C4-2B (cell line): ENCODE measurements around the gene NLK.
"Not testable (repeated sequence)": the region's sequence is repeated elsewhere in the genome, so short reads cannot be mapped to it uniquely, and the experiment has no call there.

ENCODE experiments used
- H3K27ac ChIP-seq: fragments of 450-650 bp; 2 replicates; pipeline ENCODE4 v1.5.1; 2017
- CTCF ChIP-seq: fragments of 450-650 bp; conservative IDR thresholded peaks from 2 replicates; pipeline ENCODE4 v1.5.1; 2017; ENCODE audit warnings: mild to moderate bottlenecking
- ZFX ChIP-seq: fragments of 450-650 bp; IDR thresholded peaks from 2 replicates; pipeline ENCODE4 v1.6.1; 2017

The NLK gene

DNA sequence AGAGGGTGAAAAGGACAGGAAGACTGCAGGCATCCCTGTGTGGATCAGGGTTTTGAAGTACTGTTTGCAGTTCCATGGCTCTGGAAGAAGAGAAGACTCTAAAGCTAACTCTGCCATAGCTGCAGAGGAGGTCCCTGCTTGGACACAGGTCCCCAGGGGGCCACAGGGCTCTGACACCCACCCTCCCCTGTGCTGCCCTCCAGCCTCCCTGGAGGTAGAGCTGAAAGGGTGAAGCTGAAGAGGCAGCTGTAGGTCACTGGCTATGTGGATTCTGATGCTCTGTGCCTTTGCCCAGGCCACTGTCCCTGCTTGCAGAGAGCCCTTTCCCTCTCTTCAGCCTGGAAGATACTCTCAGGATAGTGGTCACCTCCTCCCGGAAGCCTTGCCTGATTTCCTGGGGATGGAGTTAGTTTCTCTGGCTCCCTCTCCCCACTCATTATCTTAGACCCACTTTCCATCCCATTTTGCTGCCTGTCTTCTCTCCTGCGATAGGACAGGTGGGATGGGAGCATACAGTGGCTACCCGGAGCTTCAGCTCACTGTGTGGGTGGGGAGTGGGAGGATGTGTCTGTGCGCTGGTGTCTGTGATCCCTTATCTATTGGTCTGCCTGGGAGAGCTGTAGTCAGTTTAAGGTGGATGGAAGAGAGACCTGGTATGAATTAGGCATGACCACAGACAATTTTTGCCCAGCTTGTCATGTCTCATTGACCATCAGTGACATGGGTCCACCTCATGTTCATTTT, 186.7 kb downstream of the NLK start:
- TF ChIP-seq CTCF: no peak
- TF ChIP-seq ZFX: no peak
- no peak overlapping the region for H3K27ac ChIP-seq

- TF ChIP-seq ZFX (no peak), CTCF (no peak)
- no peak overlapping the region for H3K27ac ChIP-seq
These were observed 187.5 kb downstream of the NLK start for GRCh38 chr17:28230011-28230410.

DNA sequence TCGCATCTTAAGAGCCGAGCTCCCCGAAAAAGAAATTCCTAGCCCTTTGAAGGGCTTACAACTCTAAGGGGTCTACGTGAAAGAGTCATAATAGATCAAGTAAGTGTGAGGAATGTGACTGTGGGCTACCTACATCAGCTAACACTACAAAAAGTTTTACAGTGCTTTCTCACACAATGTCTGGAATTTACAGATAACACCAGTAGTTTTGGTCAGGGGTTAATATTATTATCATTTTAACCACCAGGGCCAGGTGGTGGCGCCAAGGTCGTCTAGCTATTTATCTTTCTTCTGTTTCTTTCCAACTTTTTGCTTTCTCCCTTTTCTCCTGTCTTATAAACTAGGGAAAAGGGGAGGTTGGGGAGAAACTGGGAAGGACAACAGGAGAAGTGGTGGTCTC, 188.1 kb downstream of the NLK start:
- not testable (repeated sequence) for H3K27ac ChIP-seq

GRCh38 chr17:28231624-28232023, 189.1 kb downstream of the NLK start:
- H3K27ac ChIP-seq: not testable (repeated sequence)

DNA sequence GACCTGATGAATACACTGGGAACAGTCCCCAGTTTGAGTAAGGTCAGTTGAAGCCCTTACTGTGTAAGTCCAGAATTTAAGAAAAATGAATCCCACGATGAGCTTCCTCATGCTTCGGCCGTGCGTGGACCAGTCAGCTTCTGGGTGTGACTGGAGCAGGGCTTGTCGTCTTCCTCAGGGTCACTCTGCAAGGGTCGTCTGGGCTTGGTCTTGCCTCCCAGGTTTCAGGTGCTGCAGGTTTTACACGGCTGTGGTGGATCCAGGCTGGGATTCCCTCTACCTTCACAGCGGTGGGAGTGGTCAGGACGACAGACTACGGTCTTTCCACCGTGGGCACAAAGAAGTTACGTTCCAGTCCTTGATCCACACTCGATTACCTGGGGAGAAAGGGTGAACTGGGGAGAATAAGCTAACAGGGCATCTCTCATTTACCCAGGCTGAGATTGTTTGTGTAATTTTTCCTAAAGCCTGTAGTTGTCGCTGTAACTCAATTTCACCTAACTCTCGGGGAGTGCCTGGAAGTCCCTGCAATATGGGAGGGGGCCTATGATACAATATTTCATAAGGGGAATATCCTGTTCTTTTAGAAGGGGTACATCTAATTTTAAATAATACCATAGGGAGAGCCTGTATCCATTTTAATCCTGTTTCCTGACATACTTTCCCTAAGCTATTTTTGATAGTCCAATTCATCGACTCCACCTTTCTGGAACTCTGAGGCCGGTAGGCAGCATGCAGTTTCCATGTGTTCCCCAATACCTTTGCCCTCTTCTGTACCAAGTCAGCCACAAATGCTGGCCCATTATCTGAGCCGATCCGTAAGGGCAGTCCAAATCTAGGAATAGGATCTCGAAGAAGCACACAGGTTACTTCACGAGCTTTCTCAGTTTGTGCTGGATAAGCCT, 190.7 kb downstream of the NLK start:
- not testable (repeated sequence) for H3K27ac ChIP-seq
- TF ChIP-seq CTCF: peak; percentile 85

- H3K27ac ChIP-seq: not testable (repeated sequence)
These were observed 191.7 kb downstream of the NLK start for GRCh38 chr17:28233872-28234856.

DNA sequence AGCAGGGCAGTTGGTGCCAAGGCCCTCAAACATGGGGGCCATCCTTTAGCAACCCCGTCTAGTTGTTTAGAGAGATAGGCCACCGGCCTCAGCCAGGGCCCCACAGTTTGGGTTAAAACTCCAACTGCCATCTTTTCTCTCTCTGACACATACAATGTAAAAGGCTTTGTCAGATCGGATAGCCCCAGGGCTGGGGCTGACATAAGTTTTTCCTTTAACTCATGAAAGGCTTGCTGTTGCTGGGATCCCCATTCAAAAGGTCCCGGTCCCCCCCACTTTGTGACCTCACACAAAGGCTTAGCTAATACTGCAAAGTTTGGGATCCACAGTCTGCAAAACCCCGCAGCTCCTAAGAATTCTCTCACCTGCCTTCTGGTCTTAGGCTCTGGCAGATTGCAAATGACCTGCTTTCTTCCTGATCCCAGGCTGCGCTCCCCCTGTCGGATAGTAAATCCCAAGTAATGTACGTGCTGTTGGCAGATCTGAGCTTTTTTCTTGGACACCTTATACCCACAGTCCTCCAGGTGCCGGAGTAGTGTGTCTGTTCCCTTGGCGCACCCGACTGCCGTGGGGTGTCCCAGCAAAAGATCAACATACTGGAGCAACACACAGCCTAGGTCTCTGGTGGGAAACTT, 192.7 kb downstream of the NLK start:
- H3K27ac ChIP-seq: not testable (repeated sequence)

- H3K27ac ChIP-seq: not testable (repeated sequence)
These were observed 193.7 kb downstream of the NLK start for GRCh38 chr17:28236033-28236653.

DNA sequence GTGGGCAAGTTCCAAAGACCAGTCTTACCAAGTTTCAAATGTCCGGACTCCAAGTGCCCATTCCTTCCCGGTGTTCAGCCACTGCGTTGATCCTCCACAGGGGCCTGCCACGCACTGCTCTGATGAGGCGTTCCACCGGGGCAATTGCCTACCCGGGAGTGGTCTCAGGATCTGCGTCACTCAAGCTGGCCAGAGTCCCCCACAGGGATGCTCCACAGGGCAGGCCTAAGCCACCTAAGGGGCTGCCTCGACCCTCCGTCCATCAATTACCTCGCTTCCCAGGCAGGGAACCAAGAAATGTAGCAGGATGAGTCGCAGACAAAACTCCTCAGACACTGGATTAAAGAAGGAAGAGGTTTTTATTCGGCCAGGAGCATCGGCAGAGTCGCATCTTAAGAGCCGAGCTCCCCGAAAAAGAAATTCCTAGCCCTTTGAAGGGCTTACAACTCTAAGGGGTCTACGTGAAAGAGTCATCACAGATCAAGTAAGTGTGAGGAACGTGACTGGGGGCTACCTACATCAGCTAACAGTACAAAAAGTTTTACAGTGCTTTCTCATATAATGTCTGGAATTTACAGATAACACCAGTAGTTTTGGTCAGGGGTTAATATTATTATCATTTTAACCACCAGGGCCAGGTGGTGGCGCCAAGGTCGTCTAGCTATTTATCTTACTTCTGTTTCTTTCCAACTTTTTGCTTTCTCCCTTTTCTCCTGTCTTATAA, 196.2 kb downstream of the NLK start:
- not testable (repeated sequence) for H3K27ac ChIP-seq

GRCh38 chr17:28239271-28239624, 196.8 kb downstream of the NLK start:
- TF ChIP-seq ZFX (no peak), CTCF (no peak)

More at GRCh38 chr17:28239271-28239624, 196.8 kb downstream of the NLK start:
- no peak overlapping the region for H3K27ac ChIP-seq
